Keratinocyte (primary cell): ENCODE data around the gene PTPRN2. TPM values are rescaled to one million over a fixed set of nuclear protein-coding genes. Genes with fewer than 3 reads are reported as not detected.

Experiments
- DNase-seq: peaks from one replicate; pipeline ENCODE4 v3.0.0-alpha.2; 2011; ENCODE audit warnings: low read depth, missing footprints, low spot score
- FAIRE-seq: peaks from 2 replicates; lab custom pipeline; 2011; peaks lifted over from hg19 to GRCh38; lab: Jason Lieb, UNC
- H2AFZ ChIP-seq: 2 replicates; pipeline ENCODE4 v1.6.0; 2012; ENCODE audit warnings: low read length, control low read depth, inconsistent platforms; ENCODE audit not compliant: control insufficient read depth
- H3K27ac ChIP-seq: 2 replicates; pipeline ENCODE4 v1.5.1; 2011; ENCODE audit warnings: low read length; ENCODE audit not compliant: control insufficient read depth, insufficient read depth
- H3K27me3 ChIP-seq: 3 replicates; pipeline ENCODE4 v1.6.0; 2011; ENCODE audit warnings: low read length; ENCODE audit not compliant: control insufficient read depth, insufficient read depth; ENCODE audit errors: extremely low read depth
- H3K36me3 ChIP-seq, 2 experiments: 2 replicates in 1 of 2; 3 replicates in 1 of 2; pipeline ENCODE4 v1.5.1; 2011; ENCODE audit warnings: low read length in 2 of 2, mild to moderate bottlenecking in 1 of 2; ENCODE audit not compliant: control insufficient read depth in 2 of 2, insufficient read depth in 2 of 2; ENCODE audit errors: extremely low read depth in 1 of 2
- H3K4me1 ChIP-seq: 3 replicates; pipeline ENCODE4 v1.5.1; 2011; ENCODE audit warnings: low read length; ENCODE audit not compliant: control insufficient read depth, insufficient read depth; ENCODE audit errors: extremely low read depth
- H3K4me2 ChIP-seq: 3 replicates; pipeline ENCODE4 v1.6.0; 2011; ENCODE audit warnings: low read depth, low read length; ENCODE audit not compliant: control insufficient read depth, insufficient read depth; ENCODE audit errors: extremely low read depth
- H3K4me3 ChIP-seq, 3 experiments: fragments of 200-600 bp in 1 of 3; sonication (generic) in 1 of 3; 2 replicates in 2 of 3; 3 replicates in 1 of 3; pipeline ENCODE4 v1.5.1; 2011 to 2016; ENCODE audit warnings: low read length in 3 of 3, mild to moderate bottlenecking in 3 of 3, control low read depth in 2 of 3, inconsistent platforms in 1 of 3, low read depth in 1 of 3, mixed read lengths in 1 of 3, mixed run types in 1 of 3, moderate library complexity in 1 of 3; ENCODE audit not compliant: control insufficient read depth in 2 of 3, insufficient read depth in 2 of 3; ENCODE audit errors: extremely low read depth in 1 of 3
- H3K79me2 ChIP-seq: 2 replicates; pipeline ENCODE4 v1.6.0; 2012; ENCODE audit warnings: low read length; ENCODE audit not compliant: control insufficient read depth, insufficient read depth
- H3K9ac ChIP-seq: 3 replicates; pipeline ENCODE4 v1.6.0; 2011; ENCODE audit warnings: low read length; ENCODE audit not compliant: control insufficient read depth, insufficient read depth; ENCODE audit errors: extremely low read depth
- H3K9me1 ChIP-seq: 3 replicates; pipeline ENCODE4 v1.6.0; 2011; ENCODE audit warnings: low read length; ENCODE audit not compliant: control insufficient read depth, insufficient read depth; ENCODE audit errors: extremely low read depth
- H3K9me3 ChIP-seq: 2 replicates; pipeline ENCODE4 v1.5.1; 2012; ENCODE audit warnings: low read depth, low read length; ENCODE audit not compliant: control insufficient read depth
- H4K20me1 ChIP-seq: 3 replicates; pipeline ENCODE4 v1.6.0; 2011; ENCODE audit warnings: low read length; ENCODE audit not compliant: control insufficient read depth, insufficient read depth; ENCODE audit errors: extremely low read depth
- CTCF ChIP-seq, 3 experiments: IDR thresholded peaks in 1 of 3; conservative IDR thresholded peaks in 1 of 3; optimal IDR thresholded peaks in 1 of 3; 2 replicates in 2 of 3; 3 replicates in 1 of 3; pipeline versions ENCODE3 to v1.5.1; 2011; ENCODE audit warnings: low read length in 3 of 3, mild to moderate bottlenecking in 3 of 3, moderate library complexity in 2 of 3, control low read depth in 1 of 3, inconsistent platforms in 1 of 3; ENCODE audit not compliant: insufficient read depth in 2 of 3; ENCODE audit errors: extremely low read depth in 1 of 3
- EZH2 ChIP-seq: IDR thresholded peaks from one replicate; pipeline ENCODE4 v1.6.1; 2012; ENCODE audit warnings: inconsistent platforms, mild to moderate bottlenecking, low read length, moderate library complexity
- dilution Hi-C: fragments of 300-500 bp; cut with MboI; formaldehyde crosslinking; loops from one replicate; pipeline ENCODE4 v1.7.0; 2020; ENCODE audit warnings: low sequenced_read_pairs; ENCODE audit not compliant: extremely low pct_ligation_motif_present
- polyA plus RNA-seq, 5 experiments: library from polyadenylated mRNA; depleted of rRNA in 3 of 5; stranded (reverse) in 3 of 5; stranded (forward) in 1 of 5; unstranded in 1 of 5; fragments of >200 nt; gene quantifications; 1 replicate in 1 of 5; 2 replicates in 3 of 5; 3 replicates in 1 of 5; pipeline versions ENCODE4 v1.2.1 to v1.2.3, GENCODE V29; 2011 to 2012; ENCODE audit warnings: missing spikeins in 2 of 5, low read depth in 1 of 5, low replicate concordance in 1 of 5

PTPRN2 gene
- polyA plus RNA-seq, 1 donor (not counting 4 experiments of a cell fraction or from before 2014, with no cell fraction given), result not detected

- Histone ChIP-seq H3K4me2 (no peak overlapping the region), H3K27ac (no peak overlapping the region), H4K20me1 (no peaks in the 10 kb centered on the region), H3K27me3 (no peaks in the 10 kb centered on the region), H3K4me1 (no peaks in the 10 kb centered on the region), H2AFZ (no peak overlapping the region), H3K79me2 (no peaks in the 10 kb centered on the region), H3K4me3 (no peak overlapping the region), H3K9me3 (peaks cover 40% of the 10 kb centered on the region), H3K36me3 (no peaks in the 10 kb centered on the region), H3K9me1 (no peaks in the 10 kb centered on the region), H3K9ac (no peak overlapping the region)
- TF ChIP-seq EZH2, result no peak
- TF ChIP-seq CTCF (optimal IDR thresholded peaks at IDR 0.05 in 1 of 3, IDR thresholded peaks at IDR 0.05 in 1 of 3, conservative IDR thresholded peaks at IDR 0.05 in 1 of 3; ENCODE audit: extremely low read depth in 1 of 3, insufficient read depth in 2 of 3, low read length in 3 of 3), result no peak
- dilution Hi-C loops, result no loop called here
- no peak for FAIRE-seq
- DNase-seq, result no peak
These were observed 326.0 kb downstream of the PTPRN2 start for GRCh38 chr7:158261362-158262235.

- Histone ChIP-seq H4K20me1 (no peaks in the 10 kb centered on the region), H3K9me1 (no peaks in the 10 kb centered on the region), H2AFZ (no peak overlapping the region), H3K79me2 (no peaks in the 10 kb centered on the region), H3K4me2 (no peak overlapping the region), H3K4me1 (no peaks in the 10 kb centered on the region), H3K27ac (no peak overlapping the region), H3K4me3 (no peak overlapping the region), H3K9me3 (peaks cover 41% of the 10 kb centered on the region), H3K36me3 (no peaks in the 10 kb centered on the region), H3K27me3 (no peaks in the 10 kb centered on the region), H3K9ac (no peak overlapping the region)
- FAIRE-seq (no peak), DNase-seq (no peak)
- dilution Hi-C loops, result no loop called here
- TF ChIP-seq CTCF (optimal IDR thresholded peaks at IDR 0.05 in 1 of 3, IDR thresholded peaks at IDR 0.05 in 1 of 3, conservative IDR thresholded peaks at IDR 0.05 in 1 of 3; ENCODE audit: extremely low read depth in 1 of 3, insufficient read depth in 2 of 3, low read length in 3 of 3), result no peak
These were observed 326.9 kb downstream of the PTPRN2 start for GRCh38 chr7:158260567-158261361.
